GM19395 (cell line): ENCODE data around the gene MARVELD3.

Experiments
- ATAC-seq: cut with Tn5 transposase; IDR thresholded peaks from one replicate; pipeline ENCODE4 v1.9.1; 2021; ENCODE audit warnings: mild to moderate bottlenecking, moderate library complexity; ENCODE audit not compliant: unreplicated experiment

MARVELD3 gene

DNA sequence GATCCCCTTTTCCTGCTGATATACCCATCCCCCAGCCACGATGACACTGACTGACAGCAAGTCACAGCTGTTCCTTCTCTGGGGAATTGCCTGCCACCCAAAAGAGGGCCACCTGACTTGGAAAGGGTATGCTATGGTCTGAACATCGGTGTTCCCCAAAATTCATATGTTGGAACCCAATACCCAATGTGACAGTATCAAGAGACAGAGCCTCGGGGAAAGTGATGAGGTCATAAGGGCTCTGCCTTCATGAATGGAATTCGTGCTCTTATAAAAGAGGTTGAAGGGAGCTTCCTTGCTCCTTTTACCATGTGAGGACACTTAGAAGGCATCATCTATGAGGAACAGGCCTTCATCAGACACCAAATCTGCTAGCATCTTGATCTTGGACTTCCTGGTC lies 7.6 kb upstream of the MARVELD3 start:
- no peak for ATAC-seq

DNA sequence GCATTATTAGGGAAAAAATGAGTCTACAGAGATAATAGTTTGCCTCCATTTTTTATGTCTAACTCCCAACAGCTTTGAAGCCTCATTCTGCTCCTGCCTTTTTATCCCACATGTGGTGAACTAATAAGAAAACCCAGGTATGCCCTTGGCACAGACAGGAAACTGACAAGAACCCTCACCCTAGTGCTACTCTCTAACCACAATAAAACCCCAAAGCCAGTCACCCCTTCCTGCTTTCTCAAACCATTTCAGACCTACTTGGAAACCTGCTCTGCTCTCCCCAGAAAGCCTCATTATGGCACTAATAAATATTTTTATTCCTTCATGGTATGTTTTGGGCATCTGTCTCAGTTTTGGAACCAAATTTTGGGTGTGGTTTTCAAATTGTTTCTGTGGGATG lies 3.9 kb upstream of the MARVELD3 start:
- no peak for ATAC-seq

GRCh38 chr16:71623597-71623996 lies 2.4 kb upstream of the MARVELD3 start:
- ATAC-seq = no peak

DNA sequence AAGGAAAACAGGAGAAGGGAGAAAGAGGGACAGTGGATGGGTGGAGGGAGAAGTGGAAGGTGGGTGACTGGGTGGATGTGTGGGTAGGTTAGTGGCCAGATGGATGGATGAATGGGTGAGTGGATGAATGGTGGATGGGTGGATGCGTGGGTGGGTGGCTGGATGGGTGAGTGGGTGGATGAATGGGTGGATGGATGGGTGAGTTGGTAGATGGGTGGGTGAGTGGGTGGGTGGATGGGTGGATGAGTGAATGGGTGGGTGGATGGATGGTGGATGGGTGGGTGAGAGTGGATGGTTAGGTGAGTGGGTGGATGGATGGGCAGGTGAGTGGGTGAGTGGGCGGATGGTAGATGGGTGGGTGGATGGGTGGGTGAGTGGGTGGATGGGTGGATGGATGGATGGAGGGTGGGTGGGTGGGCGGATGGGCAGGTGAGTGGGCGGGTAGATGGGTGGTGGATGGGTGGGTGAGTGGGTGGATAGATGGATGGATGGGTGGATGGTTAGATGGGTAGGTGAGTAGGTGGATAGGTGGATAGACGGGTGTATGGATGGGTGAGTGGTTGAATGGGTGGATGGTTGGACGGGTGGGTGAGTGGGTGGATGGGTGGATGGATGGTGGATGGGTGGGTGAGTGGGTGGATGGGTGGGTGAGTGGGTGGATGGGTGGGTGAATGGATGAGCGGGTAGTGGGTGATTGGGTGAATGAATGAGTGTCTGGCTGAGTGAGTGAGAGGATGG lies 702 bp upstream of the MARVELD3 start:
- no peak for ATAC-seq

- no peak for ATAC-seq
Observed at GRCh38 chr16:71626858-71627213, 852 bp downstream of the MARVELD3 start.

DNA sequence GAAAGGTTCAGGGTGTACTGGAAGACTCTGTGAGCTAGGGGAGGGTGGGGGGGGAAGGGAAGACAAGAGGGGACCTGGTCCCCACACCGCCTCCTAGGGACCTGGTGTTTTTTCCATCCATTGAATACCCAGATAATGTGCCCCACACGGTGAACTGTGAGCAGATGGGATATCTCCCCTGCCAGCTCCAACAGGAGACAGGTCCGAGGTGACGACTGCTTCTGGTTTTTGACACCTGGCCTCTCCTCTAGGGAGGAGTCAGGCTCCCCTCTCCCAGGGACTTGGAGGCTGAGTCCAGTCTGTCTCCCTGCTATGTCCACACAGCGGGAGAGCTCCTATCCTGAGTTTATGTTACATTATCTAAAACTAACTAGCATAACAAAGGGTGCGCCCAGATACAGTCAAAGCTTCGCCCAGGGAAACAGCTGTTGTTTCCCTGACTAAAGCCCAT lies 1.8 kb downstream of the MARVELD3 start:
- no peak for ATAC-seq

- no peak for ATAC-seq
Observed at GRCh38 chr16:71628810-71629209, 2.8 kb downstream of the MARVELD3 start.

GRCh38 chr16:71629278-71630016 lies 3.5 kb downstream of the MARVELD3 start:
- ATAC-seq = no peak

DNA sequence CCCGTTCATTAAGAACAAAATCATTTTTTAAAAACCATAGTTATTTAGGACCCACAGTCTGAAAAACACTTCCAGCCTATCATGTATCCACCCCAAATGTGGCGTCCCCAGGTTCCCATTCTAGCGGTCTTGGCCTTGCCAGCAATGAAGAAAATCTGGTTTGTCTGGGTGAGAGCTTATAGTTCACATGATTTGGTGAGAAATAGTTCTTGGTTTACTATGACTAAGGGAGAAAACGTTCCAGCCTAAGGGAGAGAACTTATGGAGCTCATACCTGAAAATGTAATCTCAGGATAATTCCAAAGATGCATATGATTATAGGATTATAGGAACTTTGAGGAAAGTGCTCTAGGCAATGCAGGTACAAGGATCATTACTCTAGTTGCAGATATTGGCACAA lies 4.8 kb downstream of the MARVELD3 start:
- no peak for ATAC-seq

DNA sequence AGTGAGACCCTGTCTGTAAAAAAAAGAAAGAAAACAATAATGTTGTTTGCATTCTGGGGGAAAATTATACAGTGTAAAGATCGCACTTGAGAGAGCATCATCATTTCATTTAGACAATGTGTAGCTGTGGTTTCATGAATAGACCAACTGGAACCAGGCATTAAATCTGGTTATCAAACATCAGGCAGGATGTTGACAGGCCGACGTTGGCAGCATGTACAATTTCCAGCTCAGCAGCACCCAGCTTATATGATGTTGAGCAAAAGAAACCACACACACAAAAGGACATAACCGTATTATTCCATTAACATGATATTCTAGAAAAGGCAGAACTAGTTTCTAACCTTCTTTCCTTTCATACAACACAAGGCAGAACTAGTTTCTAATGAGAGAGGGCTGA lies 5.8 kb downstream of the MARVELD3 start:
- no peak for ATAC-seq

- no peak for ATAC-seq
Observed at GRCh38 chr16:71635632-71636031, 9.6 kb downstream of the MARVELD3 start.

GRCh38 chr16:71637398-71637797 lies 11.4 kb downstream of the MARVELD3 start:
- ATAC-seq = no peak

DNA sequence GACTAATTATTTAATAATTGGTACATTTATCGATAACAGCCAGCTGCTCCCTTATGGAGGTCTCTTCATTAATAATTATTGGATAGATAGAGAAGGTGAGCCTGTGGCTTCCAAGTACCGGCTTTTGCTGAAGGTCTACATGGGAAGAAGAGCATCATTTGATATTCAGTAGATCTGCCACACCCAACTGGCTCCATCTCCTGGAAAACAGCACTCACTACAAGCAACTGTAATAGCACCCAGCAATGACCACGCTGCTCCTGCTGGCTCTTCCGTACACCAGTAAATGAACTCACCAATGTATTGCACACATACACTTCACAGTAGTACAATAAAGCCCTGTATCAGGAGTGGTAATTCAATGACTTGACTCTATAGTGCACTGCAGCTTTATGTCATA lies 19.5 kb downstream of the MARVELD3 start:
- no peak for ATAC-seq

DNA sequence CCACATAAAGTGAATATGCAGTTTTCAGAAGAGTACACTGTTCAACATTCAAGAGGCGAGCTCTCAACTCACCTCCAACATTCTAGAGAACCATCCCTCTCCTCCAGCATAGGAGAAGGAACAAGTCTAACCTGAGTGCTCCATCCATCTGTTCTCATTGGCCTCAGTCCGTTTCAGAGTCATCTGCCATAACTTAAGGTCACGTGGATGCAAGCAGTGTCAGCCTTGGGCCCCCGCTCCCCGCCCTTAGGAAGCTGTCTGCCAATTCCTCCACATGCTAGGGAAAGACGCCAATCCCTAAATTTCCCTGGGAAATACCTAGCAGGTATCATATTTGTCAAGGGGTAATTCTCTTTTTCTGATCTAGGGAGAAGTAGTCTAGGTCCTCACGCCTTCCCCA lies 21.4 kb downstream of the MARVELD3 start:
- no peak for ATAC-seq

DNA sequence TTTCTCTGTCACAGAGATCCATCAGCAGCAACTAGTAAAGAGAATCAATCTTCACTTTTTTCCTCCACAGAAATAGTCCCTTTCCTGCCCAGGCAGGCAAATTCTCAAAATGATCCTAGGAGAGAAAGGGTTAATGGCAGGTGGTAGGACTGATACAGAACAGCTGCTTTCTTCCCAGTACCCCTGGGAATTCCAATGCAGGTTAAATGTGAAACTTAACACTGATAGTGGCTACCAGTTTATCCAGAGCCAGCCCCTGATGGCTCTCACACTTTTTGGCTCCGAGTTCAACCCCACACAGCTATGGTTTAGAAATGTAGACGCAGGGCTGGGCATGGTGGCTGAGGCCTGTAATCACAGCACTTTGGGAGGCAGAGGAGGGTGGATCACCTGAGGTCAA lies 22.2 kb downstream of the MARVELD3 start:
- no peak for ATAC-seq

- ATAC-seq = no peak
Observed at GRCh38 chr16:71648921-71649320, 22.9 kb downstream of the MARVELD3 start.

DNA sequence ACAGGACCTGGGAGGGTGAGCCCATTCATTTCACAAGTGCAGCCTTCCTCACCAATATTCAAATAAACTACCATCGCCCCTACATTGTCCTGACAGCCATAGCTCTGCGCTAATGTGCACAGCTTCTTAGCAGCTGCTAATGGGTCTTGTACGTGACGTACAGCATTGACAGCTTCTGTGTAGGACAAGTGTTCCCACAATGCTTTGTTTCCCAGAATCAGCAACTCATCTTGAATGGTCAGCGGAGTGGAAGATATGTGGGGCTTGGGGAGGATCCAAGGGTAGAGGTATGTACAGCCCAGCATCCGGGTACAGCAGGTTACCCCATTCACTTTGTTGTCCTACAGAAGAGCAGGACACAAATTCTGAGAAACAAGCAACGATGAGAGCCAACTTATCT lies 23.7 kb downstream of the MARVELD3 start:
- no peak for ATAC-seq

GRCh38 chr16:71658771-71659170 lies 32.8 kb downstream of the MARVELD3 start:
- no peak for ATAC-seq

GRCh38 chr16:71659471-71659870 lies 33.5 kb downstream of the MARVELD3 start:
- no peak for ATAC-seq

- ATAC-seq = no peak
Observed at GRCh38 chr16:71666264-71666663, 40.3 kb downstream of the MARVELD3 start.

- no peak for ATAC-seq
Observed at GRCh38 chr16:71666928-71667707, 41.1 kb downstream of the MARVELD3 start.
